DOHH2 (cell line): Measurements from ENCODE around the gene EDEM3.

Source experiments
- H3F3A ChIP-seq: fragments of 200-600 bp; sonication (generic), shearing (Covaris generic); 2 replicates; pipeline ENCODE4 v1.6.0; 2016; ENCODE audit warnings: antibody characterized with exemption, mild to moderate bottlenecking; ENCODE audit not compliant: control insufficient read depth, insufficient read depth
- H3K27ac ChIP-seq: fragments of 200-600 bp; sonication (generic); 2 replicates; pipeline ENCODE4 v1.5.1; 2014; ENCODE audit warnings: low read depth, mild to moderate bottlenecking, low read length, moderate library complexity
- H3K27me3 ChIP-seq: fragments of 200-600 bp; sonication (generic); 2 replicates; pipeline ENCODE4 v1.6.1; 2014; ENCODE audit warnings: mild to moderate bottlenecking, low read length, mixed read lengths; ENCODE audit not compliant: control insufficient read depth
- H3K36me3 ChIP-seq: fragments of 200-600 bp; sonication (generic); 2 replicates; pipeline ENCODE4 v1.6.1; 2014; ENCODE audit warnings: mild to moderate bottlenecking, low read length, moderate library complexity, mixed read lengths; ENCODE audit not compliant: control insufficient read depth
- H3K4me1 ChIP-seq: fragments of 200-600 bp; sonication (generic); 2 replicates; pipeline ENCODE4 v1.6.1; 2014; ENCODE audit warnings: mild to moderate bottlenecking, low read length, mixed read lengths; ENCODE audit not compliant: control insufficient read depth
- H3K4me2 ChIP-seq: fragments of 200-600 bp; sonication (generic); 2 replicates; pipeline ENCODE4 v1.6.0; 2014; ENCODE audit warnings: mild to moderate bottlenecking, low read length, moderate library complexity
- H3K4me3 ChIP-seq: fragments of 200-600 bp; sonication (generic); 2 replicates; pipeline ENCODE4 v1.5.1; 2014; ENCODE audit warnings: mild to moderate bottlenecking, low read length, mixed read lengths
- H3K79me2 ChIP-seq: fragments of 200-600 bp; sonication (generic); 2 replicates; pipeline ENCODE4 v1.6.1; 2014; ENCODE audit warnings: mild to moderate bottlenecking, low read length, mixed read lengths; ENCODE audit not compliant: control insufficient read depth
- H3K9me2 ChIP-seq: fragments of 200-600 bp; sonication (generic); replicated peaks from 2 replicates; pipeline ENCODE4 v1.6.1; 2014; ENCODE audit warnings: mild to moderate bottlenecking, low read length, mixed read lengths; ENCODE audit not compliant: control insufficient read depth
- H3K9me3 ChIP-seq: fragments of 200-600 bp; sonication (generic); 2 replicates; pipeline ENCODE4 v1.6.1; 2014; ENCODE audit warnings: antibody characterized with exemption, low read length, mixed read lengths; ENCODE audit not compliant: control insufficient read depth, insufficient read depth
- H4K20me1 ChIP-seq: fragments of 200-600 bp; sonication (generic); 2 replicates; pipeline ENCODE4 v1.6.0; 2014; ENCODE audit warnings: low read depth, mild to moderate bottlenecking, antibody characterized with exemption, low read length, moderate library complexity; ENCODE audit not compliant: control insufficient read depth, insufficient read depth
- CTCF ChIP-seq: fragments of 200-600 bp; sonication (generic); IDR thresholded peaks from one replicate; pipeline ENCODE4 v1.5.1; 2014; ENCODE audit warnings: antibody characterized with exemption, mild to moderate bottlenecking, low read depth, low read length; ENCODE audit not compliant: poor library complexity, severe bottlenecking
- EZH2phosphoT487 ChIP-seq: fragments of 200-600 bp; sonication (generic); IDR thresholded peaks from 2 replicates; pipeline ENCODE4 v1.6.1; 2017; ENCODE audit warnings: borderline replicate concordance, mild to moderate bottlenecking, antibody characterized with exemption, low read length, moderate library complexity, mixed read lengths

Gene EDEM3

GRCh38 chr1:184640505-184640904 is 114.2 kb downstream of the EDEM3 start:
- Histone ChIP-seq H4K20me1 (no peaks in the 10 kb centered on the region), H3K79me2 (no peaks in the 10 kb centered on the region), H3K4me1 (no peaks in the 10 kb centered on the region), H3K27ac (no peak overlapping the region), H3K9me3 (no peaks in the 10 kb centered on the region), H3K9me2 (no peaks in the 10 kb centered on the region), H3K36me3 (no peaks in the 10 kb centered on the region), H3F3A (no peaks in the 10 kb centered on the region), H3K4me3 (no peak overlapping the region), H3K4me2 (no peak overlapping the region), H3K27me3 (no peaks in the 10 kb centered on the region)
- TF ChIP-seq CTCF (no peak), EZH2phosphoT487 (no peak)
